ENCODE data around the gene DLG4.
"Not testable (repeated sequence)": the region's sequence is repeated elsewhere in the genome, so short reads cannot be mapped to it uniquely, and the experiment has no call there.

GRCh38 chr17:7169565-7169908, 50.1 kb downstream of the DLG4 start:
- TF ChIP-seq EZH2 (IDR thresholded peaks at IDR 0.05; ENCODE audit: borderline replicate concordance); CTCF (IDR thresholded peaks at IDR 0.05; ENCODE audit: poor library complexity): not testable (repeated sequence)

Data from hepatocyte (in vitro differentiated cells).